Activated CD8-positive, alpha-beta memory T cell treated with anti-CD3 and anti-CD28 coated beads, Interleukin-2, amount 50 U/mL, for 24 hours (primary cell): Measurements from ENCODE around the gene NOTCH1.
"Not testable (repeated sequence)": the region's sequence is repeated elsewhere in the genome, so short reads cannot be mapped to it uniquely, and the experiment has no call there.

Experiments
- DNase-seq: peaks from one replicate; pipeline ENCODE4 v3.0.0-alpha.2; 2020; ENCODE audit errors: extremely low read depth

Gene NOTCH1

DNA sequence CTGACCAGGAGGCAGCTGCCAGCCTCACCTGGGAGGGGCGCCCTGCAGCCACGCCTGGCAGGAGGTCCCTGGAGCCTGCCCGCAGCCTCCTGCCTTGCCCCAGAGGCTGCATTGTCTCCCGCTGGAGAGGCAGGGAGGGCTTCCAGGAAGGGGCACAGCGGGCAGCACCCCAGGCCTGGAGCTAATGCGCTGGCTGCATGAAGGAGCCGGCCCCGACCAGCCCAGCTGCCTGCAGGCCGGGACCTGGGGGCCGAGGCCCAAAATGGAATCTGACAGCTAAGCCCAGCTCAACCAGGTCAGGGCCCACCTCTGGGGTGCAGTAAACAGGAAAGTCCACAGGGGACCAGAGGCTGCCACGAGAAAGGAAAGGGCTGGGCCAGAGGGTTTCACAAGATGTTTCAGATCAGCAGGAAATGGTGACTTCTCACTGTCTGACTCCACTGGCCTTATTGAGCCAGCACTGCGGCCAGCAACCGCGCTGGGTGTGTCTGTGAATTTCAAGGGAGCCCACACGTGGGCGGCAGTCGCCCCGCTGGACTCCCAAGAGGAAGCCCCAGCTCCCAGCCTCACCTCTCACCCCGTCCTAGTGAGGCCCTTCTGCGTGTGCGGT lies 18.6 kb upstream of the NOTCH1 start:
- DNase-seq, result no peak

DNA sequence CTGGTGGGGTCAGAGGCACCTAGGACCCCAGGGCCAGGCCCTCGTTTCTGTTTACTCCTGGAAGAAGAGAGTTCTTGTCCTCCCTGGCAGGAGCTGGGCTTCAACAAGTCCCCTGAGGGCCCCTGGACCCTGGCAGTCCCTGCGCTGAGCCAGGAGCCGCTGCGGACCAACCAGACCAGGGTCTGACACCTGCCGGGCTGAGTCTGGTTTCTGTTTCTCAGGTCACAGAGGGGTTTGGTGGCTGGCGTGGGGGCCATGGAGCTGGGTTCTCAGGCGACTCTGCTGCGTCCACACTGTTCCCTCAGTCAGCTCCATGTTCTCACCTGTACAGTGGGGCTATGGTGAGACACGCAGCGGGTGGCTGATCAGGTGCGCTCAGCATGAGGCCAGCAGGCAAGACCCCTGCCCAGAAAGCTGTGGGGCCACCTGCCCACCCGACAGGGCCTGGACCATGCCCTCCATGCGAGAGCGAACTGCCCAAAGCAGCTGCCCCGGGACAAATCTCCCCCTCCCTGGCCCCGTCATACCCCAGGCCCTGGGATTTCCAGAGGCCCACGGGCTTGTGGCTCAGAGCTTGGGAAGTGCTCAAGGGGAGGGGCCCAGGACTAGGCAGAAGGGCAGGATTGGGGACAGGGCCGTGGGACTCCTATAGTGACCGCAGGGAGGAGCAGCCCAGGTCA lies 17.9 kb upstream of the NOTCH1 start:
- no peak for DNase-seq

DNA sequence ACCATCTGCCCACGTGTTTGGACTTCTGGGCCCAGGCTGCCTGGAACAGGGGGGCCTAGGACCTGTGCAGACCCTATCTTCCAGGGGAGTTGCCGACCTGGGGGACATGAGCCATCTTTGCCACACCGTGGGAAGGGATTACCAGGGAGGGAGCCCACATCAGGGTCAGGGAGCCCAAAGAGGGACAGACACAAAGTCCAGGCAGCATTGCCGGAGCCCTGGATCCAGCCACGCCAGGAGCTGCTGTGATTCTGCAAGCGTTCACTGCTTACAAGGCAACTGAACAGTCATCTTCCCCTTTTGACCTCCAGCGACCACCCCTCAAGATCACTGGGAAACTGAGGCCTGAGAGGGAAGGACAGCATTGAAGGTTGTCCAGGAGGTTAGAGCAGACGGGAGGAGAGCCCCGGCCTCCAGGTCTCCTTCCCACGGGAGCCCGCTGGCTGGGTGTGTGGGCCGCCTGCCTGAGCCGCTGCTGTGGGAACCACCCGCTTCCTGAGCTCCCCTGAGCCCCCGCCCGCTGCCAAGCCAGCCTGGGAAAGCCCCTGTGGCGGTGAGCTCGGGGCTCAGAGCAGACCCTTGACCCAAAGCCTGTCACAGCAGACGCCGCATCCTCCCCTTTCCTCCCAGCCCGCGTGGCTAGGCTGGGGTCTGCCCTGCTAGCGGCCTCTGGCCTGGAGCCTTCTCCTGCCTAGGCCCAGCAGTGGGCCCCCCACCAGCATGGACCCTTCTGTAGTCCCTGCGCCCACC lies 17.1 kb upstream of the NOTCH1 start:
- DNase-seq, result no peak

DNA sequence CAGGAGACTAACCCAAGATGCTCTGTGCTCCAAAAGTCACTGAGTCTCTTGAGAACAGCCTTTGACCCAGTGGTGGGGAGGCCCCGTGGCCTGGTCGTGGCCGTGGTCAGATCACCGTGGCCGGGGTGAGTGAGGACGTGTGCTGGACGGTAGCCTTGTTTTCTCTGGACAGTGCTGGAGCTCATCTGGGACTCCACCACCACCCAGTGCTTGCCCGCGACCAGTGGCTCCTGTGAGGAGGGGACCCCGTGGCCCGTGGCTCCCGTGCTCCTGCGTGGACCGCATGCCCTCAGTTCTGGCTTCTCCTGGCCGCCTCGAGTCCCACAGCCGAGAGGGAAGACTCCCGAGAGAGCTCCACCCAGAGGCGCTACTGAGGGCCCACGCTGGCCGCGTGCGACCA lies 15.9 kb upstream of the NOTCH1 start:
- no peak for DNase-seq

DNA sequence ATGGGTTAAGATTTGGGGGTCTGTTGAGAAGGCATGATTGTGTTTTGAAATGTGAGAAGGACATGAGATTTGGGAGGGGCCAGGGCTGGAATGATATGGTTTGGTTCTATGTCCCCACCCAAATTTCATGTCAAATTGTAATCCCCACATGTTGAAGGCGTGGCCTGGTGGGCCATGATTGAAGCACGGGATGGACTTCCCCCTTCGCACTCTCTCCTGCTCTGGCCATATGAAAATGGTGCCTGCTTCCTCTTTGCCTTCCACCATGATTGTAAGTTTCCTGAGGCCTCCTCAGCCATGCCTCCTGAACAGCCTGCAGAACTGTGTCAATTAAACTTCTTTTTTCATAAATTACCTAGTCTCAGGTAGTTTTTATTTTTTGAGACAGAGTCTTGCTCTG lies 14.7 kb upstream of the NOTCH1 start:
- DNase-seq, result no peak

DNA sequence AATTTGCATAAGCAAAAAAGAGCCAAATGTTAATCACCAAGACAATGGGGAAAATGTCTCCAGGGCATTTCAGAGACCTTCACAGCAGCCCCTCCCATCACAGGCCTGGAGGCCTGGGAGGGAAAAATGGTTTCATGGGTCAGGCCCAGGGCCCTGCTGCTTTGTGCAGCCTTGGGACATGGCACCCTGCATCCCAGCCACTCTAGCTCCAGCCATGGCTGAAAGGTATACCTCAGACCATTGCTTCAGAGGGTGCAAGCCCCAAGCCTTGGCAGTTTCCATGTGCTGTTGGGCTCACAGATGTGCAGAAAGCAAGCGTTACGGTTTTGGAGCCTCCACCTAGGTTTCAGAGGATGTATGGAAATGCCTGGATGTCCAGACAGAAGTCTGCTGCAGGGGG lies 13.5 kb upstream of the NOTCH1 start:
- DNase-seq, result not testable (repeated sequence)

DNA sequence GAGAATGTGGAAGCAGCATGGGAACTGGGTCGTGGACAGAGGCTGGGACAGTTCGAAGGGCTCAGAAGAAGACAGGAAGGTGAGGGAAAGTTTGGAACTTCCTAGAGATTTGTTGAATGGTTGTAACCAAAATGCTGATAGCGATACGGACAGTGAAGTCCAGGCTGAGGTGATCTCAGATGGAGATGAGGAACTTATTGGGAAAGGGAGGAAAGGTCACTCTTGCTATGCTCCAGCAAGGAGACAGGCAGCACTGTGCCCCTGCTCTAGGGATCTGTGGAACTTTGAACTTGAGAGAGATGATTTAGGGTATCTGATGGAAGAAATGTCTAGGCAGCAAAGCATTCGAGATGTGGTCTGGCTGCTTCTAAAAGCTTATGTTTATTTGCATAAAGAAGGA lies 13.0 kb upstream of the NOTCH1 start:
- DNase-seq, result not testable (repeated sequence)

DNA sequence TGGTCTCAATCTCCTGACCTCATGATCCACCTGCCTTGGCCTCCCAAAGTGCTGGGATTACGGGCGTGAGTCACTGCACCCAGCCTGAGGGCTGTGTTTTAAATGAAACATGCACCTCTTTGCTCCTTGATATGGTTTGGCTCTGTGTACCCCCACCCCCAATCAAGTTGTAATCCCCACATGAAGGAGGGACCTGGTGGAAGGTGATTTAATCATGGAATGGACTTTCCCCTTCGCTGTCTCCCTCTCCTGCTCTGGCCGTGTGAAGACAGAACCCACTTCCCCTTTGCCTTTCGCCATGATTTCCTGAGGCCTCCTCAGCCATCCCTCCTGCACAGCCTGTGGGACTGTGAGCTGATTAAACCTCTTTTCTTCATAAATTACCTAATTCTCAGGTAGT lies 12.5 kb upstream of the NOTCH1 start:
- DNase-seq, result no peak

DNA sequence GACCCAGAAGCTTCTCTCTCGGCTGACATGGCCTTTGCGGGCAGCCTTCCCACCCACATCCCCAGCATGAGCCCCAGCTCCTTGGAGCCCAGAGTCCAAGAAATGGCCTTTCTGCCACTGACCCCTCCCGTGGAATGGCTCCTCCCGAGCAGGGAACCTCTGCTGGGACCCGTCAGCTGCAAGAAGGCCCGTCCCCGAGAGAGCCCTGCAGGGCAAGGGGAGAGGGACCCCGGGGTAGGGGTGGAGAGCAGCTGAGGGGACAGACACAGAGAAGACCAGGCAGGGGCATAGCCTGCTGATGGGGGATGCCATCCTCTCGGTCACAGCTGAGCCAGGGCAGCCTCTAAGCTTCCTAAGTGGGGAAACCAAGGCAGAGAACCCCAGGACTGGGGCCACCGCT lies 11.2 kb upstream of the NOTCH1 start:
- no peak for DNase-seq

DNA sequence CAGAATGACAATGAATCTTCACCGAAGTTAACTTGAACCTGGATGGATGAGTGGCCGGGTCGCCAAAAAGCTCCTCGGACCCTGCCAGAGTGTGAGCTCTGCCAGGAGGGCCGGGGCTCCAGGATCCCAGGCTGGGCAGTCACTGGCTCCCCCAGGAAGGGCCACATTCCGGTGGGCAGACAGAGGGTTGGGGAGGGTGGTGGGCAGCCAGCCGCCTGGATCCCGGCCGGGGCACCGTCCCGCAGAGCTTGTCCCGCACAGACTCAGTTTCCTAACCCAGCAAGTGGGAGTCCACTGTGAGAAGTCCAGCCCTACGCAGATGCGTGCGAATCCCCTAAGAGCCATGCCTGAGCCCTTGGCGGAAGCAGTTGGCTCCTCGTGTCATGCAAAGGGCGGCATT lies 10.3 kb upstream of the NOTCH1 start:
- DNase-seq, result no peak

DNA sequence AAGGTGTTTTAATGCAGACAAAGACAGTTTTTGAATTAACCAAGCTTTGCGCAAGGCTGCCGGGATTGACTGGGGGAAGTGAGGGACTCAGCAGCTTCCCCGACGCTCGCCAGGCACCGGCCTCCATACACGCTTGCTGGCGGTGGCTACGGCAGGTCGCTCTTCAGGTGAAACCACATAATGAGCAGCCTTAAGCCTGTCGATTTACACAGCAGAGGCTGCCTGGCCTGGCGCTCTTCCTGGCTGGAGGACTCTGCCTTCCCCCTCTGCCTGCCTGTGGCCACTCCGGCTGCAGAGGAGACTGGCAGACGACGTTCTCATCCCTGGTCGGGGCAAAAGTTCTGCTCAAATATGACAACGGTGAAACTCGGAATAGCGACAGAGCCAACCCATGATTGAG lies 9.0 kb upstream of the NOTCH1 start:
- DNase-seq, result no peak

DNA sequence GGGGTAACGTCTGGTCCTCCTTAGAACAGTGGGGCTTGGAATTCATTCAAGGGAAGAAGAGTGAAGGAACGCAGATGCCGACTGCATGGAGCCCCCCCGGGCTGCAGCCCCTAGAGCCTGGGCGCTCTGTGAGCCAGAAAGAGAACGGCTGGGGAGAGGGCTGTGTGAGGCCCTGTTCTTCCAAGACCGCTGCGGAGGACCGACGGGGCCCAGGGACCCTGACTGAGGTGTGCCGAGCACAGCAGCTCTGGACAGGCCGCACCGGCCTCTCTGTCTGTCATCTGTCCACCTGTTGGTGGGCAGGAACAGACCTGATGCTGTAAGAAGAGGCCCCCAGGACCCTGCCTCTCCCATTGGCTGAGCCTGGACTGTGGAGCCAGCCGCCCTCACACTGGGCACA lies 7.7 kb upstream of the NOTCH1 start:
- no peak for DNase-seq

DNA sequence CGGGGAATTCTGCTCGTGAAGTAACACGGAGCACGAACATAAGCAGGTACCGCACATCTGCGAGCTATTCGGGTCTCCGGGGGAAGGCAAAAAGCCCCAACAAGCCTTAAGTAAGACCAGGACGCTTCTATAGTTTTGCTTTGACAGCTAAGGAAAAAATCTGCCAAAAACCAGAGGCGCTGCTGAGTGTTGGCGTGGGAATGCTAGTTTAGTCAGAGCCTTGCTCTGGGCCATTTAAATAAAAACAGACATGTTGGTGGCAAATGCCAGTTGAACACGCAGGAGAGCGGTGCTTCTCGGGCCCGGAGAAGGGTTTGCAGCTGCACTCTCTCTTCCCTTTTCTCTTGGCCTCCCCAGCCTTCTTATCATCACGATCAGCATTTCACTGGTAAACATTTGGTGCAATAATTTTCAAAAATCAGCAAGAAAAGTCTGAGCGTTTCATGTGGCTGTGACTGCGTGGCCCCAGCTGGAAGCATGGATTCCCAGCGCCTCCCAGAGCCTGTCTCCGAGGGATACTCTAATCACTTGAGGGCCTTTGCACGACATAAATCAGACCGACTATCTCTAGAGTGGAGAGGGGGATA lies 6.4 kb upstream of the NOTCH1 start:
- no peak for DNase-seq

DNA sequence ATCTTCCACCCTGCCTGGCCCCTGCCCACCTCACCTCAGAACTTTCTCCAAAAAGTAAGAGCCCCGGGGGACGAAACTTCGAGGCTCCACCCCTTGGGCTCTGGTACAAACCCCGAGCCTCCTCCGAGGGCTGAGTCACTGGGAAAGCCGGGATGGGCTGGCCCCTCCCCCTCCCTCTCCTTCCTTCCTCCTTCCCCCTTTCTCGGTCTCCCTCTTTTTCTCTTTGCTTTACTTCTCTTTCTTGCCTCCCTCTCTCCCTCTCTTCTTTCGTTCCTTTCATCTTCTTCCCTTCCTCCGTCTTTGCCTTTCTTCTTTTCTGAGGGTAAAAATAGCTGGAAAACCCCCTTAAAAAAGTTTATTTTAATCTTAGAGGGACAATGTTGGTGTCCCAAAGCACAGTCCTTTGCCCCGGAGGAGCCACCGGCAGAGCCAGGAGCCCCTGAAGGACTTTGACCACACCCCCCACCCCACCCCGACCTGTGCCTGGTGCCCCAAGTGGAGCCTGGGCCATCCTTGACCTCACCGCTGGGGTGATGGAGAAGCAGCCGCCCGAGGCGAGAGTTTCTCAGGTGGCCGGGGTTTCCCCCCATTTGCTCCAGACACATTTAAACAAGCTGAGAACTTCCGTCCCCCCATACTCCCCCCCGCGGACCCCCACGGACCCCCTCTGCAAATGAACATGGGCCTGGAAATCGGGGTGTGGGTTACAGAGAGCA lies 5.7 kb upstream of the NOTCH1 start:
- no peak for DNase-seq

DNA sequence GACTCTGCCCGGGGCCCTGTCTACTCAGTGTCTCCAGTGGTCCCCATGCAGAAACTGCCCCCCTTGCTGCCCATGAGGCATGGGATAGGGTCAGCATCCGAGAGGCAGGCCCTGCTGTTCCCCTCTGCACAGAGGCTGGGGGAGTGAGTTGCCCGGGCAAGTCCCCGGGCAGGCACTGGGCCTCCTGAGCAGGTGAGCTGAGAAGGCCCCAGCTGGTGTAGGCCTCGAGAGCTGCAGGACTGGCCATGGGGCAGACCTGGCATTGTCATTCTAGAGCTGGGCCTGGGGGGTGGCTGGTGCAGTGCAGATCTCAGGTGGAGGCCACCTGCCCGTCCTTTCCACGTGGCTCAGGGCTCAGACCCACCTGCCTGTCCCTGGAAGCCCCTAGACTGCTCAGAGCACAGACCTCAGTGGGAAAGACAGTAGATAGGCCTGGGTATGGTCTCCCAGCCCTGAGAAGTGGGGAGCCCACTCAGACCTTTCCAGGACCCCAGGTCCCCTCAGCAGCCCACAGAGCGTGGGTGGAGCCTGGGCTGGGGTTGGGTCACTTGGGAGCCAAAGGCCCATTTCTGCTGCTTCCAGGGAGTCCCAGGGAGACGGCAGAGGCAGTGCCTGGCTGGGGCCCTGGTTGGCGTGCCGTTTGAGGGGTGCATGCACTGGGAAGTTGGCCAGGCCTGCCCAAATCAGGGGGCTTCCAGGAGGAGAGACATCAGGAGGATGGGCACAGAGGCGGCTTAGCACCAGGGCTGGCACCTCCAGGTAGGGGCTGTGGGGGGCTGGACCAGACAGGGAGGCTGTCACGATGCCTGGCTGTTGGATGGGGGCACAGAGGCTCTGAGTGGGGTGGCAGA lies 4.8 kb upstream of the NOTCH1 start:
- DNase-seq, result no peak

DNA sequence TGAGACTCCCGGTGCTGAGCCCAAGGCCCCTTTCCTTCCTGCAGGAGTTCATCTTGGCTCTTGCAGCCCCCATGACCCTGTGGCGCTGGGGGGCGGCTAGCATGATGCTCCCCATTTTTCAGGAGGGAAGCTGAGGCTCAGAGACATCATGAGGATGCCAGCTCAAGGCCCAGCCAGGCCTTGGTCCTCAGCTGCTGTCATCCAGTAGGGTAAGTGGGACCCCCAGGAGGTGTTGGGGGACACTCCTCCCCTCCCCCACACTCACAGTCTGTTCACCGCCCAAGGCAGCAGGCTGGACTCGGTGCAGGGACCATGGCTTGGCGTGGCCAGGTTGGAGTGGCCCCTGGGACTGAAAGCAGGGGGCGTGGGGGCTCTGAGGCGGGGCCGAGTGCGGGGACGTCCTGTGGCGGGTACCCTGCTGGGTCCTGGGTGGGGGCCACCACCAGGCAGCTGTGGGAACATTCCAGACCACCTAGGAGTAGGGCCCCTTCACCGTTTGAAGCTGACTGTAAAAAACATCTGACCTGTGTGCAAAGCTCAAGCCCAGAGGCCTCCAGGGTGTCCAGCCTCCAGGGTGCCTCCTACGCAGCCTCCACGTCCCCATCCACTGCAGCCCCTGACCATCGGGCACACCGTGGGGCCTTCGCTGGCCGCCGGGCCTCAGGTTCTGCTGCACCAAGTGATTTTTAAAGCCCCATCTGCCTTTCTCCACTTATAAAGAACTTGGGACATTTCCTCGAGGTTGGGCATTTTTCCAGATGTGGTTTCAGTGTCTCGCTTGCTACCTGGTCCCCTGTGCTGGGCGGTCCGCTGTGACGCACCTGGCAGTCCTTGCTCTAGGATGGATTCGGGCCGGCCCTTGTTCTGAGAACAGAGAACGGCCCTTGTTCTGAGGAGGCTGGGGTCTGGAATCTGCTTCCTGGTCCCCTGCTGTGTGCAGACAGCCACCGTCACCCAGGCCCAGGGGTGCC lies 3.4 kb upstream of the NOTCH1 start:
- DNase-seq, result no peak

DNA sequence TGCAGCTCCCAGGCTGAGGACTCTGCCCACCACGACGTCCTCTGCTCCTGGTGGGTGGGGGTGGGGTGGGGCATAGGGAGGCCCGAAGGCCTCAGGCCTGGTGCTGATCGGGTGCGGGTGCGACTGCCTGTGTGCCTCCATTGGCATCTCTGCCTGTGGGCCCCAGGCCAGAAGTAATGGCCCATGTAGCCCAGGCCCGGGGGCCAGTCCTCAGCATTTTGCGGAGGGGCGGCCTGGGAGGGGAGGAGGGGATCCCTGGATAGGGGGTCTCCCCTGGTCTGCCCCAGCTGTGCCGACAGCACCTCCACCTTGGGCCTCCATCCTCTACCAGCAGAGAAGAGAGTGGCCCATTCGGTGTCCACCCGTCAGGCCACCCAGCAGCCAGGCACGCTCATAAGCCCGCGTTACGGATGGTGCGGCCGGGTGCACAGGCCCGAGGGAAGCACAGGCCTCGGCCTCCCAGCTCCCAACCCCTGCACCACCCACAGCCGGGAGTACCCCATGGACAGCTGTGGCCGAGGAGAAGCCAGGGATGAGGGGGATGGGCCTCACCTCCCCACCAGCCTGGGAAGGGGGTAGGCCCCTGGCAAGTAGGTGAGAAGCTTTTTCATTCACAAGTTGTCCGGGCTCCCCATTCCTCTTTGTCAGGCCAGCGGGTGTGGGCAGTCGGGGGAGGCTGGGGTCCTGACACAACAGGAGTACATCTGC lies 1.8 kb upstream of the NOTCH1 start:
- DNase-seq, result no peak

DNA sequence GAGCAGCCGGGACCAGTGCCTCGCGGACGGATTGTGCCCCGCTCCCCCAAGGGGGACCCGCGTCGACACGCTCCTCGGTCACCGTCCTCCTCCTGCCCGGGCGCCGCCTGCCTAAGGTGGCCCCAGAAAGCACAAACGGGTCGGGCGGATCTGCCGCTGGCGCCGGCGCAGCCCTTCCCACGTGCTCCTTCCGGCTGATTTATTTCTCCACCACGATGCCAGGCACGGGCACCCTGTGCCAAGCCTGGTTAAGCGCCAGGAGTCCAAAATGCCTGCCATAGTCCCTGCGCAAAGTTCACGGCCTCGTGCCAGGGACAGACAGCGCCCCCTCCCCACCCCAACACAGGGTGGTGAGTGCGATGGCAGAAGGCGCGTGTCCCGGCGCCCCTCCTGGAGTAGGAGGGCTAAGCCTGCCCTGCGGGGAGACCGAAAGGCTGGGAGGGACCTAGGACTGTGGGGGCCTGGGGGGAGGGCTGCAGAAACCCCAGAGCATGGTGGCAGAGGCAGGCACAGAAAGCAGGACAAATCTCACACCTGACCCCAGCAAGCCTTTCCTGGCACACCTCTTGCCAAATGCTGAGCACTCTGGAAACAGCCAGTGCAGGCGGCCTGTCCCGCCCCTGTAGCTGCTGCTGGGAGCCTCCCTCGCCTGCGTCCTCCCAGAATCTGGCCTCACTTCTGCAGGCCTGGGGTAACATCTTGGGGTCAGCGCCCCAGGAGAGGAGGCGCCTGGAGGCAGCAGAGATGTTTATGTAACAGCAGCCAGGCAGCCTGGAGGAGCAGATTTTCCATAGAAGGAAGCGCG lies 1.1 kb upstream of the NOTCH1 start:
- no peak for DNase-seq

DNA sequence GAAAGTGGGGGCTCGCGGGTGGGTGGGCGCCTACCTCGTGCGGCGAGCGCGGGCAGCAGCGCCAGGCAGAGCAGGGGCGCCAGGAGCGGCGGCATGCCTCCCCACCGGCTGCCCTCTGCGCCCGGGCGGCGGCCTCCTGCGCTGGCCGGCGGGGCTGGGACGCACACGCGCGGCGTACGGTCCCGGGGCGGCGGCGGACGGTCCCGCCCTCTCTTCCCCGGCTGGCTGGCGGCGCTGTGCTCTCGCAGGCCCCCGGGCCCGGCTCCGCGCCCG lies 220 bp downstream of the NOTCH1 start:
- DNase-seq, result no peak
